KBM-7 (cell line): ENCODE data around the gene IFT20.

ENCODE experiments used
- DNase-seq: peaks from one replicate; pipeline ENCODE4 v3.0.0-alpha.2; 2015
- in situ Hi-C: fragments of 300-500 bp; cut with MboI; formaldehyde crosslinking; loops from 2 replicates; pipeline ENCODE4 v1.14.3; 2020; ENCODE audit warnings: low sequenced_read_pairs, low pct_unique_long_range_greater_than_20kb, mixed read lengths

Gene IFT20

DNA sequence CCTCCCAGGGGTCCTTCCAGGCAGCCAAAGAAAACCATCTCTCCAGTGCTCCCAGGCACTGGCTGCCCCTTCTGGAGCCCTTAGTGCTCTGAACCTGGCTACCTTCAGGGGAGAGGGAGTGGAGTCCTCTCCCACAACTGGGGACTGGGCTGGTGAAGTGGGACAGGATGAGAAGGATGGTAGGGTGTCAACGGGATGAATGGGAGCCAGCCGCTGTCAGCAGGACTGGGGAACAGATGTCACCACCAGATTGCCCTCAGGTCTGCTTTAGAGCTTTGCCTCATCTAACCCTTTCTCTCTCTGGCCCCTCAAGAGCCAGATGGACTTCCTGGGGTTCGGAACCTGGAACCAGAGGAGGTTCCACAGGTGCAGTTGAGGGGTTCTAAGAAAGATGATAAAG is 30.2 kb upstream of the IFT20 start:
- no peak for DNase-seq
- in situ Hi-C loops = no loop called here

DNA sequence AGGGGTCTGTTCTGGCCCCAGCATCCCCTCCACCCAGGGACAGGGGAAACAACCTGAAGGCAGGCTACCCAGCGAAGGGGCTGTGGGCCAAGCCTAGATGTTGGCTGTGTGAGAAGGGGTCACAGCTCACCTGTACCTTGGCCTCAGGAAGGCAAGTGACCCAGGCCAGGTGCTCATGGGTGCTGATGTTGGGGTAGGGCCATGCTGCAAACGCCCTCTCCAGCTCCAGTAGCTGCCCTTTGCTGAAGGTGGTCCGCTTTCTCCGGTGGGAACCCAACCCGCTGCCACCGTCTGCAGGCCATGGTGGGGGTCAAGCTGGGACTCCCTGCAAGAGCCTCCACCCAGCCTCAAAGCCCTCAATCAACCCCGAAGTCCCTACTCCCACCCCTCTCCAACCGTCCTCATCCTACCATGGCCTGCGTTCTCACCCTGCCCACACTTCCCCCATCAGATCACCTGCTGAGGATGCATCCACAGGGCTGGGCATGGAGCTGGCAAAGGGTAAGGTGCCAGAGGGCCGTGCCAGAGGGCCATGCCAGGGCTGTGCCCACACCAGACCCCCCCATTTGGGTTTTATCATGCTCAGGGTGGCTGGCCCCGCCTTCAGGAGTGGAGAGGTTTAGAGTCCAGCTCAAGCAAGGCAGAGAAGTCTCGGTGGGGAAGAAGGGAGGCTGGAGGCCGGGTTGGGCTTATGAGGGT is 29.5 kb upstream of the IFT20 start, which contains the start of gene SEBOX:
SEBOX (minus strand) TSS at position 535 of the 699 bp plus-strand sequence; CDS start at position 487, 48 bp downstream.
- DNase-seq = no peak
- in situ Hi-C loops = no loop called here

DNA sequence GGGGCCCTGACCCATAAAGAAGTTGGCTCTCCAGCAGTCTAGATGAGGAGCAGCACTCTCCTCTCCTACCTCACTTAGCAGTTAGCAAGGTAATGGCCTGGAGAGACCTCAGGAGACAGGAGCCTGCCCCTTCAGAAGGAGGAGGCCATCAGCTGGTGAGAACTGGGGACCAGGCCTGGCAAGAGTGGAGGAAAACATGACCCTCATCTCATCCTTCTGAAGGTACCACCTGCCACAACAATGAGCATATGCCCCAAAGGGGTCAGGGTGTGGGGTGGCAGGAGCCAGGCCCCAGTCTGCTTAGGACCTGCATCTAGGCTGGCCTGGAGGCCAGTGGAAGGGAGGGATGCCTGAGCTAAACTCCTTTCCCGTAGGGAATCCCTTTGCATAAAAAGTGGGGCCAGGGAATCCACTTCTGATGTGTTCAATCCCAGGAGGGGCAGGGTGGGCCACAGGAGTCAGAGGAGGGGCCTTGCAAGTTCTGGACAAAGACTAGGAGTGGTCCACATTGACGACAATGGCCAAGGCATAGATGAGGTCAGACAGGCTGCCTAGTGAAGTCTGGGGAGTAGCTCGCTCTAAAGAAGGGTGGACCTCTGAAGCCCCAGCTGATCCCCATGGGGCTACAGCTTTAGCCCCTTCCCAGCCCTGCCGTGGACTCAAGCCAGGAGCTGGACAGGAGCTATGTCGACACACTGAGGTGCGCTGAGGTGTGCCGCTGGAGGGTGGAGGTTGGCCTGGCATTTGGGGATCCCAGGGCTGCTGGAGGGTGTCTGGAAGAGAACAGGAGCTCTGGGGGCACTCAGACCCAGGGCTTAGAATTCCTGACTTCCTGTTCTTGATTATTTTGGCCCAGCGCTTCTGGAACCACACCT is 28.7 kb upstream of the IFT20 start:
- in situ Hi-C loops = no loop called here
- no peak for DNase-seq

DNA sequence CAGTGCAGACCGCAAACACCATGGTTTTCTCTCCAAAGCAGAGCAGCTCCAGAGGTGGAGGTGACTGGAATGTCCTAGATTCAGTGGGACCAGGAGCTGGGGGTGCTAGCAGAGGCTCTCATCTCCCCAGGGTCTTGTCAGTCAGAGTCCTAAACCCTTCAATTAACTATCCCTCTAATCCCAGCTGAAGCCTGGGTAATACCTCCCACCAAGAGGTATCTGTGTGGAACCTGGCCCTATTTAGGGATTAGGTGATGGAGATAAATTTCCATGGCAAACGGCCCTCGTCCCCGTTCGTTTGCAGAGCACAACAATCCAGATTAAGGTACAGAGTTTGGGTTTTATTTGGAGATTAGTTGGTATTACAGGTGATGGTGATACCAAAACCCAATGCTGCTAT is 27.9 kb upstream of the IFT20 start:
- in situ Hi-C loops = no loop called here

DNA sequence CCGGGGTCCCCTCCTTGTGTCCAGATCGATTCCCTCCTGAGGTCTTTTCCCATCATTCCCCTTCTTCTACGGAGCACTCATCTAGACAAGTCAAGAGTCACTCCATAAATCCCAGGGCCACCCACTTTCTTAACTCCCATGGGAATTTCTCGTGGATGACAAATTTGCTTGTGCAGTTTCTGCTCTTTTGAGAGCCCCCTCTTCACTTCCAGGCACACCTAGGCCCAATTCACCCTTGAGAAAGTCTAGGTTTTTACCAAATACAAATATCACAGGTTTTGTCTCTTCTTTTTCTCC is 22.6 kb upstream of the IFT20 start:
- in situ Hi-C loops = no loop called here
- DNase-seq = no peak

More for the DNA sequence above, 27.9 kb upstream of the IFT20 start:
- DNase-seq = no peak

DNA sequence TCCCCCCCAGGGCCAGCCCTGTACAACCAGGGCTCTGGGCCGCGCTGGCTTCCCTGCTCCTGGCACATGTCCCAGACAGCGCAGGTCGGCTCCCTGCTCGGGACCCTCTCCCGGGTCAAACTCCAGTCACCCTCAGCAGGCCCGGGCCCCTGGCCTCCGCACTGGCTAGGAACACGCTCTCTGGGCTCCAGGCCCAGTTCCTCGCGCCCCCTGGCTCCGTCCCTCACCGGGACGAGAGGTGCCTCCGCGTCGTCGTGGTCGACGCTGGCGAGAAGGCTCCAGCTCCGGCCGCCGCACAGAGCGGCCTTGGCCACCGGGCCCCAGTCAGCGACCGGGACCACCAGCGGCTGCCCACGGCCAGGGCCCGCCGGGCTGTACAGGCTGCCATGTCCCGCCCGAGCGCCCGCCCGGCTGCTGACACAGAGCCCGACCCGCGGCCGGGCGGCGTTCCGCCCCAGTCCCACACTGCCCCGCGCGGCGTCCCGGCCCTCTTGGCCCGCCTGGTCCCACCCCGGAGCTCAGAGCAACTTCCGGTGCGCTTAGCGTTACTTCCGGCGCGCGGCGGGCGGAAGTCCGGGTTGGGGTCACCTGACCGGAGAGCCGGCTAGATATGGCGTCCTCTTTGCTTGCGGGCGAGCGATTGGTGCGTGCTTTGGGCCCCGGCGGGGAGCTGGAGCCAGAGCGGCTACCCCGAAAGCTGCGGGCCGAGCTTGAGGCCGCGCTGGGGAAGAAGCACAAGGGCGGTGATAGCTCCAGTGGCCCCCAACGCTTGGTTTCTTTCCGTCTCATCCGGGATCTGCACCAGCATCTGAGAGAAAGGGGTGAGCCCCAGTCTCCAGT is 22.0 kb upstream of the IFT20 start, which contains the start of gene POLDIP2:
POLDIP2 (minus strand) TSS at position 467 of the 840 bp plus-strand sequence; CDS start at position 388, 79 bp downstream.
- in situ Hi-C loops = no loop called here
- DNase-seq = peak; percentile 93

DNA sequence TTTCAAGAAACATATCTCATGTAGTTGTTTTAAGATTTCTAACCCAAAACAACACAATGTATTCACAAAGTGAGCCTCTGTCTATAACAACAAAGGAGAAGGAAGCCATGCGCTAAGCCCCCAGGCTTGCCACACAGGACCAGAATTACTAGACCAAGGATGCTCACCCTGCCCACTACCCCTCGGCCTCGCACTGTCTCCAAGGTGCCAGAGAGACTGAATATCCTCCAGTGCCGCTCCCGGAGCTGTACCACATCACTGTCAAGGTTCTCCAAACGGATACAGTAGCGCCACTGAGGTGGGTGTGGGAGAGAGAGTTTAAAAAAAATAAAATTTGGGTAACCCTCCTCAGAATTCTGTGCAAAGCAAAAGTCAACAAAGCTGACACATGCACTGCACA is 15.0 kb upstream of the IFT20 start:
- DNase-seq = no peak
- in situ Hi-C loops = no loop called here

DNA sequence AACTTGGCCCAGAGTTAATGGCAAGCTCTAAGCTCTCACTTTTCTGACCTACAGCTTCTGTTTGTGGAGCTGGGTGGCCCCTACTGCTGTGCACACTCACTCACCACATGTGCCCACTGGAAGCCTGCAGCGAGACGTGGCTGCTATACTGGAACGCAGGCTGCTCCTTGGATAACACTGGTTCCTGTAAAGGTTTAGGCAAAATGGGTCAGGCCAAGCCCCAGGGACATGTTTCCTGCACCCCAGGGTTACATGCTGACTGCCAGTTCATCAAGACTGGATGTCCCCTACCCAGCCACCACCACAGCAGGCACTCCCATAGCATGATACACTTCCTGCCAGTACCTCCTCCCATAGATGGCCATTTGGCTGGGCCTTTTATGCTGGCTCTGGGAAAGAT is 13.7 kb upstream of the IFT20 start:
- in situ Hi-C loops = no loop called here
- DNase-seq = no peak

DNA sequence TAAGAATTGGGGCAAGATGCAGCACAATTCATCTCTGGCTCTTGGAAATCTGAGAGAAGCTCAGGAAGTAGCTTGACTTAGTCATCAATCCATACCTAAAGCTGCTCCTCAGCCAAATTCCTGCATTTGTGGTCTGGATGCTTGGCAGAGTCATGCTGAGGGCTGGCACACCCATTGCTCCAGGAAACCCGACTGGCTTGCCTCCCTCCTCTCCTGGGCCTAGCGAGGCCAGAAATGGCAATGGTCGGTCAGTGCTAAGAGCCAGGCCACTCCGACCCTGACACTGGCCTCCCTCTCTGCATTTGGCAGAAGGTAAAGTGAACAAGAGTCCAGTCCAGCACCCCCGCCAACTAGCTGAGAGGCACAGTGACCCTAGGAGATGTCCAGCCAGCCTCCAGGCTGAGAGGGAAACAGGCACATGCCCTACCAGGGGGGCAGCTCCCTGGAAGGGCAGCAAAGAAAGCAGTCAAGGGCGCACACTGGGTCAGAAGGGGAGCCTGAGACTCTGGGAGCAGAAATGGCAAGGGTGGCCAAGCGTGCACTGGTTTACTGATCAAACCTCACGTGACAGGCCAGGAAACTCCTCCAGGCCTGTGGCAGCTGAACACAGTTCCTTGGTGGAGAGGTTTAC is 12.1 kb upstream of the IFT20 start:
- DNase-seq = no peak
- in situ Hi-C loops = no loop called here

DNA sequence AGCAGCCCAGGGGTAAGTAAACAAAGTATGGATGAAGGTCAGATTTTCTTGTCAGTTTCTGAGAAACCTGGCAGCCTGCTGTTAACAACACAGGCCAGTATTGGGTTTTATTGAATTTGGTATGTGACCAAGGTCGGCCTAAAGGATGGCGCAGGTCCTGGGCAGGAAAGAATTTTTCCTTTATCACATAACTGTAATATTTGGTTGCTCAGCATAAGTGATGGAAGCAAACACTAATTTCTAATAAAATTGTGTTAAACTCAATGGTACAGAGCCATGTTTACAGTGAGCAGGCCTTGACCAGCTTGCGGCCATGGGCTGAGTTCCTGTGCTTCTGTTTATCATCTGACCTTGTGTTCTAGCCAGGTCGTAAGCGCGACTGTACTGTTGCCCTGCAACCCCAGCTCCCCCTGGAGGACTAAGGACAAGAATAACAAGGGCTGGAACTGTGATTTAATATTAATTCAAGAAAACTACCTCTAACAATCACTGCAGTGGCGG is 11.5 kb upstream of the IFT20 start:
- DNase-seq = no peak
- in situ Hi-C loops = no loop called here

DNA sequence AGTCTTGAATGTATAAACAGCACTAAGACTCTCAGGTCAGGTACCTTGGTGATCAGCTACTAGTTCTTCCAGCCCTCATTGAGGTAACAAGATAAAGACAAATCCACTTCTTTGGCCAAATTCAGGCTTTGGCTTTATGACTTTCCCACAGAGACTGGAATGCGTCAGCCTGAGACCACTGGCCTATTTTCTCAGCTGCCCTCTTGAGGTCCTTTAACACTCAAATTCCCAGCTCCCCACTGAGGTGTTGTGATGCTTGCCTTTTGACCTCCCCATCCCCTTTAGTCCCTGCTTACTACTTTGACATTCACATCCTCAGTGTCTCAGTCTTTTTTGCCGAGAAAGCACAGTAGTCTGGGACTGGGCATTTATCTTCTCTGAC is 10.9 kb upstream of the IFT20 start:
- in situ Hi-C loops = no loop called here

DNA sequence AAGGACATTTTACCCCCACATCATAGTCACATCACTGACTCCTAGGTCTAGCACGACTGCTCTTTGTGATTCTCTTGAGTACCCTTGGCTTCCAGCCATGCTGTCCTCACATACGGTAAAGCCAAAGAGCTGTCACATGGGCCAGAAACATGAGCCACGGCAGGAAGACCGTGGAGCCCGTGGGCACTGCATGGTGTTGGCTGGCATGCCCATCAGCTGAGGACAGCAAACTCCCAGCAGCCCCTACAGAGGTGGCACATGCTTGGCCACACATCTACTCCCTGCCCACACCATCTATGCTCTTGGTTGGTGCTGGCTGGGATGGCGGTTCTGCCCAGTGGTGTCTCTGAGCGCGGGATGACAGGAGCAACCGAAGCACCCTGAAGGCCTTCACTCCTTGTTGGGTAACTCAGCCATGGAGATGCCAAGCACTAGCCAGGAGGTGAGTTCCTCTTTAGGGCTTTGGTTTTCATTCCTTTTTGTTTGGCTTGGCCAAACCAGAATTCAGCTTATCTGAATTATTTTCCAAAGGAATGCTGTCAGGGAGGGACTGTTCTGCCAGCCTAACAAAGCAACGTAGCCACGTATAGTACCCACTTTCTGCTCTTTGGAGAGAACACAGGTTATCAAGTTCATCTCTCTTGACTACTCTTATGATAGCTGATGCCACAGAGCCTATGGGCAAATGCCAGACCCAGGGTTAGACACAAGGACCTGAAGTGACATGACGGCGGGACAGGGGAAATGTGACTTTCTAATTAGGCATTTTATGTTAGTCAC is 10.3 kb upstream of the IFT20 start:
- in situ Hi-C loops = no loop called here
- no peak for DNase-seq

More for the DNA sequence above, 10.9 kb upstream of the IFT20 start:
- DNase-seq = no peak

DNA sequence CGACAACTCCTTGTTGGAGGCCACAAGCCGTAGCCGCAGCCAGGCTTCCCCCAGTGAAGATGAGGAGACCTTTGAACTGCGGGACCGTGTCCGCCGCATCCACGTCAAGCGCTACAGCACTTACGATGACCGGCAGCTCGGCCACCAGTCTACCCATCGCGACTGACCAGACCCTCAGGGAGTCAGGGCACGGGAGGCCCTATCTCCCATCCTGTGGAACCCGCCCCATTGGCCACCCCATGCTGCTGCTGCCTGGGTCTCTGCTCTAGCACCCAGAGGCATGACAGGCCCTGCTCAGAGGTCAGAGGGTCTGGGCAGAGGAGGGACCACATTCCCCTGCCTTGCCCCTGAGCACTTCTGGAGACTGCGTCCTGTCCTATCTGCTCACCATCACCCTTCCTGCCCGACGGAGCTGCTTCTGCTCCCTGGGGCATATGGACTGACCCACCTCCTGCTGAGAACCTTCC is 9.2 kb upstream of the IFT20 start:
- no peak for DNase-seq
- in situ Hi-C loops = no loop called here

DNA sequence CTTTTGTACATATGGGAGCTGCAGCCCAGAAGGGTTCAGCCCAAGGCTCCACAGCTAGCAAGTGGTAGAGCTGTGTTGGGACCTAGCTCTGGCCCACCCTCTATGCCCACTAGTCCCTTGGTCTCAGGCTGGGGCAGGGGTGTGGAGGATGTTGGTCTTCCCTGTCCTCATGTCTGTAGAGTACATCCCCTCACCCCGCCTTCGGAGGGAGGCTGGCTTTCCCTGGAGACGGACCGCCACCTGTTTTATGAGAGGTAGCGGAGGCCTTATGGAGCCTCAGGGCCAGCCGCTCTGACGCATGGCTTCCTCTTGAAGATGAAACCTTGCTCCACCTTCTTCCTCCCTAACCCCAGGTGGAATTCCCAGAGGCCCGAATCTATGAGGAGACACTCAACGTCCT is 8.7 kb upstream of the IFT20 start:
- in situ Hi-C loops = no loop called here
- no peak for DNase-seq

DNA sequence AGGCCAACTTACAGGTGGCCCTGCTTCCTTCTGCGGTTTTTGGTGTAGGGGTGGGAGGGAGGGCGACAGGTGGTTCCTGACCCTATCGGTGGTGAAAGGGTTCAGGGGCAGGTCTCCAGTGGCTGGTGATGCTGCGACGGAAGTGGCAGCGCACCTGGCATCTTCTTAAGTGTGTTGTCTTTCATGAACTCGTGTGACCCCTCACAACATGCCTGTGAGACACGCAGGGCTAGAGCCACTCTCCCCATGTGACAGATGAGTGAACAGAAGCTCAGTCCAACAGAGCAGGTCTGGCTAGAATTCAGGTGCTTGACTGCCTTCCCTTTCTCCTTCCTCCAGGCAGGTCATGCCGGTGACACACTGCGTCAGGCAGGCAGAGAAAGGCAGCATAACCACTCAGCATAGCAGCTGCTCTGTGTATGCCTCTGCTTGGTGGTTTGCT is 8.2 kb upstream of the IFT20 start:
- DNase-seq = no peak
- in situ Hi-C loops = no loop called here

DNA sequence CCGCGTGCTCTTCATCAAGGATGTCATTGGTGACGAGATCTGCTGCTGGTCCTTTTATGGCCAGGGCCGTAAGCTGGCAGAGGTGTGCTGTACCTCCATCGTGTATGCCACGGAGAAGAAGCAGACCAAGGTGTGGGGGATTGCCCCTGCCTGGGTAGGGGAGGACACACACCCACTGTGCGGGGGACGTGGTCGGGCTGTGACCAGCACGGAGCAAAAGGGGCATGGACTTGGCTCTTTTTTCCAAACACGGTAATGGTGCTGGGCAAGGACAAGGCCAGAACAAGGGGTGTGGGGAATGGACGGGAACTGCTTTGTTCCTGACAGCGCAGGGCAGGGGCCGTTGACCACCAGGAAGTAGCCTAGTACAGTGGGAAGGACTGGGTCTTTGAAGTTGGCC is 7.0 kb upstream of the IFT20 start:
- in situ Hi-C loops = no loop called here
- DNase-seq = no peak

DNA sequence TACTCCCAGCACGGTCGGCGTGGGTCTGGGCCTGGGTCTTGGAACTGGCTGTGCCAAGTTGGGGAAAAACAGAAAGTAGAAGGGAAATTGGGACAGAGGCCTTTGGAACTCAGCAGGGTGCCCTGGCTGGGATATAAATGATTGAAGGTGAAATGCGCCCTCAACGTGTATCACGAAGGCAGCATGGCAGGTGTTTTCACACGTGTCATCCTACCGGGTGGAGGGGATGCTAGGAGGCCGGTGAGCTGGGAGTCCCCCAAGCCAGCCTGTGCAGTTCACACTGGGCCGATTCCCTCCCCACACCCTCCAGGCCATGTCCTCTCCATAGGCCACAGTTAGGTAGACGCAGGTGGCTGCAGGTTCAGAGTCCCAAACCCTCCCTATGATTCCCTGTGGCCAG is 6.2 kb upstream of the IFT20 start:
- in situ Hi-C loops = no loop called here
- no peak for DNase-seq

DNA sequence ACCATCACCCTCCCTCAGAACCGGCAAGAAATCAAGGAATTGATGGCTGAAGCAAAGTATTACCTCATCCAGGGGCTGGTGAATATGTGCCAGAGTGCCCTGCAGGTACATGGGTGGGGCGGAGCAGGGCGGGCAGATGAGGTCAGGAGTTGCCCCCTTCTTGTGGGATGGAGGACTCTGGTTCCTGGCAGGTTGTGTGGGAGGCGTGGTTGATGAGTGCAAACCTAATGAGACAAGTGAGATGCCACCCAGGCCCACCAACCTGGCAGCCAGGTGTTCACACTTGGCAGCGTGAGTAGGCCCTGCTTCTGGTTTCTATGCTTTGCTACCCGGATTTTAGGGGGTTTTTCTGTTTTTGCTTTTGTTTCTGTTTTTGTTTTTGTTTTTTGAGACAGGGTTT is 5.1 kb upstream of the IFT20 start:
- no peak for DNase-seq
- in situ Hi-C loops = no loop called here
